ENCODE measurements around the gene WNT6. TPM values are rescaled to one million over a fixed set of nuclear protein-coding genes. Genes with fewer than 3 reads are reported as not detected.

Gene WNT6
- not detected in 2 replicates for total RNA-seq

DNA sequence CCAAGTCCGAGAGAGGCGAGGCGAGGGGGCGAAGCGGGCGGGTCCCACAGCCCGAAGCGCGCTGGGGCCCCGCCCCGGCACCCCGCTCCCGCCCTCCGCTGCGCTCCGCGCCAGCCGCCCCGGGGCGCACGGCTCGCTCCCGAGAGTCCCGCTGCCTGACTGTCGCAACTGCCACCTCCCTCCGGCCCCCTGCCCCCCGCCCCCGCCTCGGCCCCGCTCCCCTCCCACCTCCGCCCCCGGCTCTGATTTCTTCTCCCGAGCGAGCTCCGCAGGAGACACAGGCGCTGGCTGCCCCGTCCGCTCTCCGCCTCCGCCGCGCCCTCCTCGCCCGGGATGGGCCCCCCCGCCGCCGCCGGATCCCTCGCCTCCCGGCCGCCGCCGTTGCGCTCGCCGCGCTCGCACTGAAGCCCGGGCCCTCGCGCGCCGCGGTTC lies at the start of gene WNT6:
Gene WNT6 (plus strand): TSS at position 250 of the 432 bp plus-strand sequence. CDS start 233 bp downstream, outside the sequence.

DNA sequence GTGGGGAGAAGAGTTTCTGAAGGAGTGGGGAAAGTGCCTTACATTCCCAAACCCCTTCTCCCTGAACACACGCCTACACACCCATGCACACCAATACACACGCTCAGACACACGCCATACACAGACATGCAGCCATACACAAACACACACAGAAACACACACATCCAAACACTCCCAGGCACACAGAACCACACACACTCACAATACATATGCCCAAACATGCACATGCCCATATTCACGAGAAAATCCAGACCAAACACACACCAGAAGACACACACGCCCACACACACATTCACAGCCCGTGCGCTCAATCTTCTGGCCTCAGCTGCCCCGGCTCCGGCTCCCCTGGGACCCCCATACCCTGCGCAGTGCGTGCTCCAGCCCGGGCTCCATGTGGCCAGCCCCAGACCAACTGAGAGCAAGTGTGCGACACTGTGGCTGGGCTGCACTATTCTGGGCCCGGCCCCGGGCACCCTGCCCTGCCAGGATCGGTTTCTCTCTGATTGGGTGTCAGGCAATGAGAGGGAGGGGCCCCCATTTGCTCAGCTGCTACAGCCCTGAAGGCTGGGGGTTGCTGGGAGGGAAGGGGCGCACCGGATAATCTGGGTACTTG lies 28.1 kb upstream of the WNT6 start, which contains the start of gene PRKAG3:
Gene PRKAG3 (minus strand): TSS at position 426 of the 613 bp plus-strand sequence.

GRCh38 chr2:218880102-218880858 lies 20.7 kb downstream of the WNT6 start, which contains the start of gene WNT10A:
WNT10A (plus strand) TSS chr2:218880852; CDS start chr2:218880996, 144 bp downstream.

Other genes starting within 250 kb of the WNT6 start
- gene ZNF142, start 200.2 kb upstream of the WNT6 start, total RNA-seq, result 4.4 and 5.5 TPM in 2 replicates
- 43.8 and 50.2 TPM in 2 replicates for gene BCS1L, start 200.1 kb upstream of the WNT6 start, total RNA-seq
- 21.9 and 30.7 TPM in 2 replicates for gene RNF25, start 187.8 kb upstream of the WNT6 start, total RNA-seq
- gene STK36, start 187.7 kb upstream of the WNT6 start, total RNA-seq, result 18.3 and 45.3 TPM in 2 replicates
- 6.6 and 9.6 TPM in 2 replicates for gene TTLL4, start 149.0 kb upstream of the WNT6 start, total RNA-seq
- 19.3 and 20.4 TPM in 2 replicates for gene CYP27A1, start 77.7 kb upstream of the WNT6 start, total RNA-seq
- not detected in 2 replicates for gene PRKAG3, start 28.0 kb upstream of the WNT6 start, total RNA-seq
- not detected in 2 replicates for gene WNT10A, start 21.0 kb downstream of the WNT6 start, total RNA-seq
- gene CDK5R2, start 99.9 kb downstream of the WNT6 start, total RNA-seq, result 0.71 TPM in 1 of 2 replicates, not detected in the other
- not detected in 2 replicates for gene FEV, start 125.4 kb downstream of the WNT6 start, total RNA-seq
- gene CRYBA2, start 133.6 kb downstream of the WNT6 start, total RNA-seq, result not detected in 2 replicates
- gene CFAP65, start 181.7 kb downstream of the WNT6 start, total RNA-seq, result not detected in 2 replicates
- gene IHH, start 201.1 kb downstream of the WNT6 start, total RNA-seq, result not detected in 2 replicates